ENCODE data around the gene RSBN1L. TPM values are rescaled to one million over a fixed set of nuclear protein-coding genes. Genes with fewer than 3 reads are reported as not detected.

Gene RSBN1L
- total RNA-seq, 1 donor from 2014 or later, result 10.4 TPM

DNA sequence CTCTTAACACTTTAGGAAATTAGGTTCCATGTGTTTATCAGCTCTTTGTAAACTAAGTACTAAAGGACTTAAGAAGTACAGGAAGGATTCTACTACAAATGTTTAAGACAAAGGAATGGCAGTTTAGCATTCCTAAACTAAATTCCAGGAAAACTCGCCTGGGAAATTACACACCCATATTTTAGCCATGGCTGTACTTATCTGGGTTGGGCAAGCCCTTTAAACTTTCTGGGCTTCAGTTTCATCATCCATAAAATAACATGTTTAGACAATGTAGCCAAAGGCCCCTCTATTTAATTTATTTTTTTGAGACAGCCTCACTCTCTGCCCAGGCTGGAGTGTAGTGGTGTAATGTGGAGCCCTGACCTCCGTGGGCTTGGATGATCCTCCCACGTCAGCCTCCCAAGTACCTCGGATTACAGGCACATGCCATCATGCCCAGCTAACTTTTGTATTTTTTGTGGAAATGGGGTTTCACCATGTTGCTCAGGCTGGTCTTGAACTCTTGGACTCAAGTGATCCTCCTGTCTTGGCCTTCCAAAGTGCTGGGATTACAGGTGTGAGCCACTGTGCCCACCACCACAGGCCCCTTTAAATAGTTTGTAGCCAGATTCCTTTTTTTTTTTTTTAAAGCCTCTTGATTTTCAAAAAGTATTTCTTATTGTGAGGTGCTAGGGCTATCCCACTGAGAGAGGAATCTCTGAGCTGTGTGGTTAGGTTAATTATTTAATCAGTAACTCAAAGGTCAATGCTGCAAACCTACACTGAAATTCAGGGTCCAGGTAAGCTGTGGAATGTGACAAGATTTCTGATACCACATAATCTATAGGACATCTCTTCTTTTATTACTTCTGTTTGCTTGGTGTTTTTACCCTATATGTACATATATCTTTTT lies 69.9 kb downstream of the RSBN1L start:
- Mint-ChIP-seq H3K9me3 (ENCODE audit: low read depth) (no peaks in the 10 kb centered on the region), H3K4me3 (ENCODE audit: unreplicated experiment) (no peak overlapping the region), H3K4me1 (ENCODE audit: low read depth) (peaks cover 12% of the 10 kb centered on the region), H3K36me3 (ENCODE audit: low read depth) (peaks cover 3% of the 10 kb centered on the region), H3K27ac (ENCODE audit: unreplicated experiment) (peak overlapping the region; percentile 75), H3K27me3 (ENCODE audit: low read depth) (no peaks in the 10 kb centered on the region)
- no peak for TF ChIP-seq CTCF (IDR thresholded peaks at IDR 0.05)
- DNase-seq (ENCODE audit: low spot score), result no peak

DNA sequence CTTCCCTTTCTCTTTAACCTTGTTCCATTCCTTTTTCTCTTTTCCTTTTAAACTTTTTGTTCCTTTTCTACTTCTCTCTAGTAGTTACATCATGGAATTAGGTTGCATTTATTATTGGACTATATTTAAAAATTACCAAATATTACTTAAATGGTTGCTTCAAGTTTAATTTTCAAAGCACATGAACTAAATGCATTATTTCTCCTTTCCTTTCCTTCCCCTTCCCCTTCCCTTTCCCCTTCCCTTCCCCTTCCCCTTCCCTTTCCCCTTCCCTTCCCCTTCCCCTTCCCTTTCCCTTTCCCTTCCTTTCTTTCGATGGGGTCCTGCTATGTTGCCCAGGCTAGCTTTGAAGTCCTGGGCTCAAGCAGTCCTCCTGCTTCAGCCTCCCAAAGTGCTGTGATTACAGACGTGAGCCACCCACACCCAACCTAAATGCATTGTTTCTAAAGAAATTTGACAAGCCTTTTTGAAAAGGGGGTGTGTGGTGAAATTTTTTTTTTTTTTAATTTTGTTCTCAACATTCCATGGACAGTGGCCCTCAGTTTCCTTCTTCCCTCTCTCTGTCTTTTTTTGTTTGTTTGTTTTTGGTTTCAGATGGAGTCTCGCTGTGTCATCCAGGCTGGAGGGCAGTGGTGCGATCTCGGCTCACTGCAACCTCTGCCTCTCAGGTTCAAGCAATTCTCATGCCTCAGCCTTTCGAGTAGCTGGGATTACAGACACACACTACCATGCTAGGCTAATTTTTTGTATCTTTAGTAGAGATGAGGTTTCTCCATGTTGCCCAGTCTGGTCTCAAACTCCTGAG lies 70.7 kb downstream of the RSBN1L start:
- peak overlapping the region; percentile 75 for H3K27ac Mint-ChIP-seq (ENCODE audit: unreplicated experiment)
- H3K36me3 Mint-ChIP-seq (ENCODE audit: low read depth), result peaks cover 3% of the 10 kb centered on the region
- no peak for DNase-seq (ENCODE audit: low spot score)
- no peak for TF ChIP-seq CTCF (IDR thresholded peaks at IDR 0.05)
- H3K9me3 Mint-ChIP-seq (ENCODE audit: low read depth), result no peaks in the 10 kb centered on the region
- peaks cover 12% of the 10 kb centered on the region for H3K4me1 Mint-ChIP-seq (ENCODE audit: low read depth)
- no peaks in the 10 kb centered on the region for H3K27me3 Mint-ChIP-seq (ENCODE audit: low read depth)
- no peak overlapping the region for H3K4me3 Mint-ChIP-seq (ENCODE audit: unreplicated experiment)

GRCh38 chr7:77770316-77770715 lies 74.1 kb downstream of the RSBN1L start:
- Mint-ChIP-seq H3K27ac (ENCODE audit: unreplicated experiment) (no peak overlapping the region), H3K9me3 (ENCODE audit: low read depth) (no peaks in the 10 kb centered on the region), H3K27me3 (ENCODE audit: low read depth) (no peaks in the 10 kb centered on the region), H3K4me1 (ENCODE audit: low read depth) (peaks cover 12% of the 10 kb centered on the region), H3K4me3 (ENCODE audit: unreplicated experiment) (no peak overlapping the region), H3K36me3 (ENCODE audit: low read depth) (peaks cover 7% of the 10 kb centered on the region)
- DNase-seq (ENCODE audit: low spot score), result no peak
- TF ChIP-seq CTCF (IDR thresholded peaks at IDR 0.05), result no peak

- DNase-seq (ENCODE audit: low spot score), result no peak
- Mint-ChIP-seq H3K36me3 (ENCODE audit: low read depth) (peaks cover 18% of the 10 kb centered on the region), H3K4me1 (ENCODE audit: low read depth) (no peaks in the 10 kb centered on the region), H3K27me3 (ENCODE audit: low read depth) (no peaks in the 10 kb centered on the region), H3K4me3 (ENCODE audit: unreplicated experiment) (no peak overlapping the region), H3K27ac (ENCODE audit: unreplicated experiment) (no peak overlapping the region), H3K9me3 (ENCODE audit: low read depth) (peaks cover 9% of the 10 kb centered on the region)
- TF ChIP-seq CTCF (IDR thresholded peaks at IDR 0.05), result no peak
Measured at GRCh38 chr7:77771901-77772300, 75.6 kb downstream of the RSBN1L start.

DNA sequence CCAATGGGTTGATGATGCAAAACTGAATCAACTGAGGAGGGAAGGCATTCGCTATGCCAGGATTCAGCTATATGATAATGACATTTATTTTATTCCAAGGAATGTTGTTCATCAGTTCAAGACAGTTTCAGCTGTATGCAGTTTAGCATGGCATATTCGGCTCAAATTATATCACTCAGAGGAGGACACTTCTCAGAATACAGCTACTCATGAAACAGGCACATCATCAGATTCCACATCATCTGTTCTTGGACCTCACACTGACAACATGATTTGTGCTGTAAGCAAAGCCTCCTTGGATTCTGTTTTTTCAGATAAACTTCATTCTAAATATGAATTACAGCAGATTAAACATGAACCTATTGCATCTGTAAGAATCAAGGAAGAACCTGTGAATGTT lies 82.3 kb downstream of the RSBN1L start:
- Mint-ChIP-seq H3K9me3 (ENCODE audit: low read depth) (peaks cover 13% of the 10 kb centered on the region), H3K4me3 (ENCODE audit: unreplicated experiment) (no peak overlapping the region), H3K27me3 (ENCODE audit: low read depth) (no peaks in the 10 kb centered on the region), H3K4me1 (ENCODE audit: low read depth) (no peaks in the 10 kb centered on the region), H3K36me3 (ENCODE audit: low read depth) (peaks cover 29% of the 10 kb centered on the region), H3K27ac (ENCODE audit: unreplicated experiment) (no peak overlapping the region)
- DNase-seq (ENCODE audit: low spot score), result no peak
- no peak for TF ChIP-seq CTCF (IDR thresholded peaks at IDR 0.05)
